SHP77 treated with DMSO at 0.1 percent for 48 hours (cell line): Measurements from ENCODE around the gene TTC34.

Source experiments
- DNase-seq: peaks from one replicate; lab custom pipeline; 2025; lab: John Stamatoyannopoulos, UW

The TTC34 gene

DNA sequence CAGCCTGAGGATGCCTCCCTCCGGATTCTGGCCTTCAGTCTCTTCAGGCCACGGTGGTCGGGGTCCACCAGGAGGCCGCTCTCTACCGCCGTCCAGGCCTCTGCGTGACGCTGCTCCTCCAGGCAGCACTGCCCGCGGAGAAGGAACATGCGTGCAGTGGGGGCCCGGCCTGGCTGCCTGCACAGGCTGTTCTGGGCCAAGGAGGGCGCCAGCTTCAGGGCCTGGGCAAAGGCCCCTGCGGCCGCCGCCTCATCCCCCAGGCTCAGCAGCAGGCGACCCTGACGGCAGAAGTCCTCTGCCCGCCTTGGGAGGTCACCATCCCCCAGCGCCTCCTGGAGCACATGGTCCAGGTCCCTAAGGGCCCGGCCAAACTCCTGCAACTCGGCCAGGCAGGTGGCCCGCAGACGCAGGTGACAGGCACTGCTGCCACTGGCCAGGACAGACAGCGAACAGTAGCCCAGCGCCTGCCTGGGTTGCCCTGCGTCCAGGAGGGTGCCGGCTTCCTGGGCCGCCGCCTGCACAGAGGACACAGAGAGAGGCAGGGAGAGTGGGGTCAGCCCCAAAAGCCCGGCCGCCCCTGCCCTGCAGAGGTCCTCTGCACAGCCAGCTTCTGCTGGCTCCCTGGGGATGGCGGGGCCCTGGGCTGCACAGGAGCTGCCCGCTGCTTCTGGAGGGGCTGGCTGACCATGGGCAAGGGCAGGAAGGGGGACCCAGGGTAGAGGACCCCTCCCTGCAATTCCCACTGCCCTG, 159.9 kb downstream of the TTC34 start:
- no peak for DNase-seq

DNA sequence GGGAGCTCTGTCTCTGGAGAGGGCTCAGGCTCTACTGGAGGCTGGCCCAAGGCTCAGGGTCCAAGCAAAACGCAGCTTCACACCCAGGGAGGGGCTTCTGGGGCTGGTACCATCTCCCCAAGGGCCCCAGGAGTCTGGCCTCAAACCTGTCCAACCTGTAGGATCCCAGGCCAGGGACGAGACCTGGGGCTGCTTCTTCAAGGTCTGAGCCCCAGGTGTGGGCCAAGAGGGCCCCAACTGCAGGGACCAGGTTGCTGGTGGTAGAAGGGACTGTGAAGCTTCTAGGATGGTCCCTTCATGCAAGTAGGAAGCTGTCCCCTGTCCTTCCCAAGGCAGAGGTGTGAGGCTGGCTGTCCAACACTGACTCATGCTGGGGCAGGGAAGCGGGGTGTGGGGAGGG, 160.9 kb downstream of the TTC34 start:
- DNase-seq: no peak

DNA sequence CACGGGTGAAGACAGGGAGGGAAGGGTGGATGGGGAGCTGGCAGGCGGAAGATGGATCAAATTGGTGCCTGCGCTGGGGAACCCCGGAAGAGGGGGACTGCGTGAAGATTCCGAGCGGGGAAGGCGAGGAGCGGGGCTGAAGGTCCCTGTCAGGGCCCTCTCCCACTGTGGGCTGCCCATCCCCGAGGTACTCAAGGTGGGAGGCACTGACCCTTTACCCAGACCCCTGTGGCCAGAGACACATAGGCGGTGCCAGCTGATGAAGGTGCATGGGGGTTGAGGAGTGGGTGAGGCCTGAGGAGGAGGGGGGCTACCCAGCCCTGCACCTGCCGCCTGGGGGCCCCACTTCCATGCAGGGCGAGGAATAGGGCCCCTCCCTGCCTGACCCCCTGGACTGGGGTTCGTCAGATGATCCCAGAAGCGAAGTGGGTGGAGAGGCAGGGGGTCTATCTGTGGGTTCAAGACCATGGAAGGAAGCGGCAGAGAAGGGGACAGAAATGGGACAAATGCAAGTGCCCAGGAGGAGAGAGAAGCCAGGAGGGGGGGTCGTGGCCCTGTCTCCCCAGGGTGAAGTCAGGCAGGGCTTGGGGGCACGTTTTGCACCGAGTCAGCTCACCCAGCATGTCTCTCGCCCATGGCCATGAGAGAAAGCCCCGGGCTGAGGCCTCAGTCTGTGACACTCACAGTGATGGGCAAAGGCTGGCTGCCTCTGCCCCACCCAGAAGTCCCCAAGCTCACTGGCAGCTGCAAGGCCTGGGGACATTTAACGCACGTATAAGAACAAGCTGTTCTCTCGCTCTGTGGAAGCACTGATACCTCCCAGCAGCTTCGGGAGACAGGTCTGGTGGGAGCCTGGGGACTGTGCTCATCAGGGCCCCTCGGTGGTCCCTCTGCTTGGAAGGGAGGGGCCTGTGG, 161.6 kb downstream of the TTC34 start:
- no peak for DNase-seq

DNA sequence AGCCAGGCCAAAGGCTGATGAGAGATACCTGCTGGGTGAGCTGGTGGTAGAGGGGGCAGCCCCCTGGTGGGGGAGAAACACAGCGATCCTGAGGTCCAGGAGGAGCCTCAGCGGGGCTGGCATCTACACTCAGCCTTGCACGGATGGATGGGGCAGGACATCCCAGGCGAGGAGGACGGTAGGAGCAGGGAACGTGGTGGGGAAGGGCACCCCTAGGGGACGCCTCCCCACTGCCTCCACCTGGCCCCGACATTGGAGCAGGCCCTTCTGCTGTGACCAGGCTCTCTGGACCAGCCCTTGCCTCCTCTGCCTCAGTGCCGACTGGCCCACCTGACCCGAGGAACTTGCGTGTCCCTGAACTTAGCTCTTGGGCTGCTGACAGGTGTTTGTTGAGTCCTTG, 162.3 kb downstream of the TTC34 start:
- no peak for DNase-seq

DNA sequence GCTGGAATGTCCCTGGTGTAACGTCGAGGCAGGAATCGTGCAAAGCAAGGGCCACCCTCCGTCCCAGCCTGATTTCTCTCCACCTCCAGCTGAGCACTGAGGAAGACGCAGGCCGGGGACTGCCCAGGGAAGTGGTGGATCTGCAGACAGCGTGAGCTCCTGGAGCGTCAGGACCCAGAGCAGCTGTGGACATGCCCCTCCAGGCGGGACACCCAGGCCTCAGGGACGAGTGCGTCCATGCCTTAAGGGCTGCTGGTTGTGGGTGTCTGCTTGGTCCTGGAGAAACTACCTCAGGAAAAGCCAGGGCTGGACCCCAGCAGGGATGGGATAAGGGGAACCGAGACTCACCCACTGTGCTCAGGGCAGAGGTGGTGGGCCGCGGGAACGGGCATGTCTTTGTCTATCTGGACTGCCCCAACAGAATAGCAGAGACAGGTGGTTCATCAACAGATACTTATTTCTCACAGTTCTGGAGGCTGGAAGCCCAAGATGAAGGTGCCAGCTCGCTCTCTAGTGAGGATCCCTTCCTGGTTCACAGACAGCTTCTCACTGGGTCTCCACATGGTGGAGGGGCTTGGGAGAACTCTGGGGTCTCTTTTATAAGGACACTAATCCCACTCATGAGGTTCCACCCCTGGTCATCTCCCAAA, 162.9 kb downstream of the TTC34 start:
- DNase-seq: no peak

DNA sequence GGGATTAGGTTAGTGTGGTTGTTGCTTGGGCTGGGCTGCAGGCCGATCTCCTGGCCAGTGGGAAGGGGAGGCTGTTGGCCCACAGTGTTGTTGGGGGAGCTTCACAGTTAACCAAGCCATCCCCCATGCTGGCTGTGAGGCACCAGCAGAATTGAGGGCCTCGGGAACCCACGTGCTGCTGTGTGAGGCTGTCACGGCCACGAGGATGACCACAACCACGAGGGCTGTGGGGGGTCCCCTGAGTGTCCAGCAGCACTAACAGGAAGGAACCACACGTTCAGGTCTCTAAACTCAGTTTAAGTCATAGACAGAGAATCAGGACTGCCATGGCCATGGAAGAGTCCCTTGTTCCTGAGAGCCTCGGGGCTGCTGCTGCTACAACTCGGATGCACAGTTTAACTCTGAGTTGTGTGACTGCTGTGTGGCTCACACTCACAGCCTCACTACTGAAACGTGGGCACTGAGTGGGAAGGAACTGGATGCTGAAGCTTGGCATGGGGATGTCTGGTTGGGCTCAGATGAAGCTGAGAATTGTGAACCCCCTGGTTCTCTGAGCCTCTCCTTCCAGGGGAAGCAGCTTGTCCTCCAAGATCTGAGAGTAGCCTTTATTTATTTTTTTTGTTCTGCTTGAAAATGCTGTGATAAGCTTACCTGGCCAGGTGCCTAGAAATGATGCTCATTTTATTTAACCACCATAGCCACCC, 163.9 kb downstream of the TTC34 start:
- no peak for DNase-seq

DNA sequence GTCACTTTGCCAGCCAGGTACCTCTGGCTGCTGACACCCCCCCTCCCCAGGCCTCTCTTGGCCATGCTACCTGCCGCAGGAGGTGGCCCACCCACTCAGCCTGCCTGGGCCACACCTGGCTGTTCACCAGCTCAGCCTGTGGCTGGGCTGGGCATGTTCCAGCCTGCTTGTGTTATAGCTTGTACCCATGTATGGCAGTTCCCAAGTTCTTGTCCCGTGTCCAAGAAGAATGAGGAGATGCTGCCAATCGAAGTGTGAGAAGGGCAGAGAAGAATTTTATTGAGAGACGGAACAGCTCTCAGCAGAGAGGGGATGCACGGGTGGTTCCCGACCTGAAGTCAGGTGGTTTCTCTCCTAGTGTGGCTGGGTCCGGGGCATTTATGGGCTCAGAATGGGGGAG, 164.8 kb downstream of the TTC34 start:
- DNase-seq: no peak

DNA sequence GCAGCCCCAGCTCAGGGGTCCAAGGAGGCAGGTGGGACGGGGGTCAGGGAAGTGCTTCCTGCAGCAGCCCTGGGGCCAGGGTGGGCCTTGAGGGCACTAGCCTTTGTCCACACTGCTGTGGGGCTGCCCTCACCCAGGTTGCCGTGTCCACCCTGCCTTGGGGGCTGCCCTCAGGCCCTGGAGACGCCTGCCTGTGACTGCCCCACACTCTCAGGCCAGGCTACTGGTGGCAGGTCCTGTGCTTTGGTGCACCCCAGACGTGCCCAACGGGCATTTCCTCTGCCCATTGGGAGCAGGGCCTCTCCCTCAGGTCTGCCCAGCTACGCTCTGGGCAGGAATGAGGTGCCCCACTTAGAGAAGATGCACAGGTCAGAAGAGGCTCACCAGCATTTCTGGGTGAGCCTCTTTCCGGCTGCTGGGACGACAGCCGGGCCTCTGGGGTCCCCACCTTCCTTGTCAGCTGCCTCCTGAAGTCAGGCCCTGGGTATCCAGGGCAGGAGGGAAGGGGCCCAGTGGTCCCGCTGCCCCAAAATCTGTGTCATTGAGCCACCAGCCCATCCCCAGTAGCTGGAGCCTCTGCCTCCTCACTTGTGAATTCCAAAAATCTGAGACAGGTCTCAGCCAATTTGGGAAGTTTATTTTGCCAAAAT, 166.0 kb downstream of the TTC34 start:
- DNase-seq: no peak

DNA sequence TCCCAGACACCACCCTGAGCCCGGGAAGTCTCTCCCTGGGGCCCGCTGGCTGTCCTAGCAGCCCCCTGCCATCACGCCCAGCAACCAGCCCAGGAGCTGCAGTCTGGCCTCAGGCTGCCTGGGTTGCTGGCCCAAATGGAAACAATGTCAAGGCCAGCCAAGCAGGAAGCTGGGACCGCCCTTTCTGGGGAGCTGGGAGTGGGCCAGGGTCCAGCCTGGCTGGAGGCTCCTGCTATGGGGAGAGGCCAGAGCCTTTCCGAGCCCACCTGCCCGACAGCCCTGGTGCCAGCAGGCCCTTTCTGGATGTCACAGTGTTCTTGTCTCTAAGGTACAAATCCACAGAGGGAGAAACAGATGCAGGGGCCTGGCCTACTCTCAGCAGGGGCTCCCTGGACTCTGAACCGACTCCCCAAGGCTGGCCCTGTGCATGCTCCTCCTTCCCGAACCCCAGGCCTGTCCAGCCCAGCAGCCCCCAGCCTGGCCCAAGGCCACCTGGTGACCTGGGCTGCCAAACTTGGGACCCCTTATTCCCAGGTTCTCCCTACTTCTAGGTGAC, 167.5 kb downstream of the TTC34 start:
- no peak for DNase-seq

DNA sequence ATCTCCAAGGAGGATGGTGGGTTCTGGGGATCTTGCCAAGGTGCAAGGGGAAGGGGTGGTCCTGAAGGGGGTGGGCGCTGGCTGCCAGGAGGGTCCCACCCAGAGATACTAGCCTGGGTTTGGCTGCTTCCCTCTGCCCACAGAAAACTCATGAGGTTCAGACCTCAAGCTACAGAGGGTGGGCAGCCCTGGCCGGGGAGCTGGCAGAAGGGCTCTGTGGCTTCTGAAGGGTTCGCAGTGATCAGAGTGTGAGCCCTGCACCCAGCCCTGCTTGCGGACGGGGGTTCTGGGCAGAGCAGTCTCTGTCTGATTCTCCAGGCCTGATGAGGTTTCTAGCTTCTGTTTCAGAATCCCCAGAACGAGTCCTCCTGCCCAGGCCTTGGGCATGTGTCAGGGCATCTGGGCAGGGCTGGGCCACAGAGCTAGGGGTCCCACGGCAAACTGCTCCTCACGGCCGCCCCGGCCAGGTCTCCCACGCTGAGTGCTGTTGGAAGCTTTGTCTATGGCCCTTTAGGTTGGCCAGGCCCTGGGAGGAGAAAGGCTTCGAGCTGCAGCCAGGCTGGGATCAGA, 168.0 kb downstream of the TTC34 start:
- DNase-seq: no peak

DNA sequence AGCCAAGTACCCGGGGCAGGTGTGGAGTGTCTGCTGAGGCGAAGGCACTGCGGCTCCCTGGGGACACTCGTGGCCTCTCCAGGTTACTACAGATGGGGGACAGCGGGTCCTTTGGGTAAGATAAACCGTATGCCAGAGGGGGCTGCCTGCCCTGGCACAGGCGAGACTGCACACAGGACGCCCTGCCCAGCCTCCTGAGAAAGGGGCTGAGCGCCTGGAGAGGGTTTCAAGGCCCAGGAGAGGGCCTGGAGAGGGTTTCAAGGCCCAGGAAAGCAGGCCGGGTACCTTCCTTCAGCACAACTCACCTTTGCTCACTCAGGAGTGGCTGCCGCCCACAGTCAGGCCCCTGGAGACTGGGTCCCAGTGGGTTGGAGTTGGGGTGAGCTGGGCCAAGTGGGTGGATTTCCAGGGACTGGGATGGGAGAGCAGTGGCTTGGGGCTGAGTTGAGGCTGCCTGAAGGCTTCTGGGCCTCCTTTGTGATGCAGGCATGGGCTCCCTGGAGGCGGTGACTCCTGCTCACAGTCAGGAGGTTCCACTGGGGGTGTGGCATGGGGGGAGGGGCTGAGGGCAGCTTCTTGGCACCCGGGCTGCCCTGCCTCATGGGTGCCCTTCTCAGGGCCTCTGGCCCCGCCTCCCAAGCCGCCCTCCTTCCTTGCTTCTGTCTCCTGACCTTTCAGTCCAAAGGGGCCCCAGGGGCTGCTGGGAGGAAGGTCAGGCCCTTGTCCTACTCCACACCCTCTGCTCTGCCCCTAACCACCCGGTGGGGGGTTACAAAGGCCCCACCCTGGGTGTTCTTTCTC, 168.7 kb downstream of the TTC34 start, which contains the start of gene MMEL1:
Gene MMEL1, minus strand, starts transcription at position 456 of the 801 bp plus-strand sequence. CDS start 3,532 bp downstream, outside the sequence.
- no peak for DNase-seq

DNA sequence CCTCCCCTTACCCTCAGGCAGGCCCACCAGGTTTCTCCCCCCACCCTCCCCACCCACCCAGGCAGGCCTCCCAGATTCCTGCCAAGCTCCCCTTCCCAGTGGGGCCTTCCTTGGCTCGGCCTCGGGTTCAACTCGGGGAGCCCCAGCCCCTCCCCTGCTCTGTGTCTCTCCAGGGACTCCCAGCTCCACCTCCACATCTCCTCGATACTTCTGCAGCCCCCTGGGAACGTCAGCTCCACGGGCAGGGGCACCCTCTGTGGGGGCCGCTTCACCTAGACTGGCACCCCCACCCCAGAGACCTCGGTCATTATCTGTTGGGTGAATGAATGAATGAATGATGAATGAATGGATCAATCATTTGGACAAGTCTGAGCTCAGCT, 169.5 kb downstream of the TTC34 start:
- no peak for DNase-seq

DNA sequence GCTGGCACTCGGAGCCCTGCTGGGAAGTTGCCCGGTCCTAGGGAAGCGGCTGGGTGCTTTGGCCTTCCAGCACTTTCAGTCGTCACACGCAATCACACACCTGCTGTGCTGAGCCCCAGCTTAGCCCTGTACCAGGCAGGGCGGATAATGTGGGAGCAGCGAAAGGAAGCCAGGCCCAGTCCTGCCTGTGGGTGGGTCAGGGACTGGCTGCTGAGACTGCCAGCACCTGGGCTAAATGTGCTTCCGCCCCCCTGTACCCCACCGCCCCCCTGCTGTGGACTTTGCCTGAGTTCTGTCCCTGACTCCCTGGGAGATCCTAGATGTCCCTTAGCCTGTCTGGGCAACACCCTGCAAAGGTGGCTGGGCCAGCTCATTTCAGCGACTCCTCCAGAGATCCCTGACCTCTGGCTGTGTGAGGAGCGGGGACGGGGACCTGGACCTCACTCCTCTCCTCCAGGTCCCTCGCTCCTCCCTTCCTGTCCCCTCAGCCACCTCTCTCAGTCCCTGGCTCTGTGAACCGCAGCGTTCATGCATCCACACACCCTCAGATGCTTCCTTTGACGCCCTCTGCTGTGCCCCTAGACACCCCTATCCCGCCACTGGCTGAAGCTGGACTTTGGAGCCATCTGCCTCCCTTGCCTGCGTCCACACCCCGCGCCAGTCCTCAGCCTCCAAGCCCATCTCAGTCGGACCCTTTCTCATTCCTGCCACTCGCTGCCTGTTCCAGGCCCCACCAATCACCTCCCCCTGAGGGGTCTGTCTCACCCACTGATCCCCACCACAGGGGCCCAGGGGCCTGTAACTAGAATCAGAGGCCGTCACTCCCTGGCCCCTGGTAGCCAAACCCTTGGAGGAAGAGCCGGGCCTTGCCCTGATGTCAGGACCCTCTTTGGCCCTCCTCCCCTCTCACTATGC, 170.1 kb downstream of the TTC34 start:
- no peak for DNase-seq

DNA sequence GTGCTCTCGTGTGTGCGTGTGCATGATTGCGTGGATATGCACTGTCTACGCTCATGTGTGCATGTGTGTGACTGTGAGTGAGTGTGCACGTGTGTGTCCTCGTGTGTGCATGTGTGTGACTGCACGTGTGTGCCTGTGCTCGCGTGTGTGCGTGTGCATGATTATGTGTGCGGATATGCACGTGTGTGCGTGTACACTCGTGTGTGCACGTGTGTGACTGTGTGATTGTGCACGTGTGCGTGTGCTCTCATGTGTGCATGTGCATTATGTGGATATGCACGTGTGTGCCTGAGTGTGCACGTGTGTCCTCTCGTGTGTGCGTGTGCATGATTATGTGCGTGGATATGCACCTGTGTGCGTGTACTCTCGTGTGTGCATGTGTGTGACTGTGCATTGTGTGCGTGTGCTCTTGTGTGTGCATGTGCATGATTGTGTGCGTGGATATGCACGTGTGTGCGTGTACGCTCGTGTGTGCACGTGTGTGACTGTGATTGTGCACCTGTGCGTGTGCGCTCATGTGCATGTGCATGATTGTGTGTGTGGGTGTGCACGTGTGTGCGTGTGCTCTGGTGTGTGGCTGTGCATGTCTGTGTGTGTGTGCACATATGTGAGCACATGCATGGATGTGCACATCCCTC, 170.9 kb downstream of the TTC34 start:
- DNase-seq: no peak

DNA sequence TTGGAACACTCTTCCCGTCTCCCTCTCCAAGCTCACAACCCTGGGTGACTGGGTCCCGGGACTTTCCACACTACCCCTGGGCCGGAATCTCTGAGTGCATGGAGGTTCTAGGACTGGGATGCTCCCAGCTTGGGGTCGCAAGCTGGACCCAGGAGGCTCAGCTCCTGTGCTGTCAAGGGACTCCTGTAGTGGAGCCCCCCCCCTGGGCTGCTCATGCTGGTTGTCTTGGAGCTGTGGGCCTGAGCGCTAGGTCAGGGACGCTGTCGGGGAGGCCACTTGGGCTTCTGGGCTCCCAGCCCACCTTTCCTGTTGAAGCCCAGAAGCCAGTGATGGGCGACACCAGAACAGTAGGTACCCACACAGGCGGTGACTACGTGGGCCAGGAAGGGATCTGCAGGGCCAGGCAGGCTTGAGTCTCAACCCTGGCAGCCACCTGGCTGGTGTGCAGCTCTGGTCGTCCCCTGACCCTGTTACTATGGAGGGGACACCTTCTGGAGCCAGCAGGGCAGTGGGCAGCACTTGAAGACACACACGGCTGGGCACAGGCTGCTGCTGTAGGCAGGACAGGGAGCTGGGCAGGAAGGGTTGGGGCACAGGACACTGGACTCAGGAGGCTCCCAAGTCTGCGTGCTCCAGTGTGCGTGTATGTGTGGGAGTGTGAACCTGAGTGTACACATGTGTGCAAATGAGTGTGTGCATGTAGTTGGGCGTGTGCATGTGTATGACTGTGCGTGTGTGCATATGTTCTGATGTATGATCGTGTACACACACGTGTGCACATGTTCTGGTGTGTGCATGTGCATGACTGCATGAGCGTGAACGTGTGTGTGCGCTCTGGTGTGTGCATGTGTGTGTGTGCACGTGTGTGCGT, 171.6 kb downstream of the TTC34 start:
- no peak for DNase-seq

DNA sequence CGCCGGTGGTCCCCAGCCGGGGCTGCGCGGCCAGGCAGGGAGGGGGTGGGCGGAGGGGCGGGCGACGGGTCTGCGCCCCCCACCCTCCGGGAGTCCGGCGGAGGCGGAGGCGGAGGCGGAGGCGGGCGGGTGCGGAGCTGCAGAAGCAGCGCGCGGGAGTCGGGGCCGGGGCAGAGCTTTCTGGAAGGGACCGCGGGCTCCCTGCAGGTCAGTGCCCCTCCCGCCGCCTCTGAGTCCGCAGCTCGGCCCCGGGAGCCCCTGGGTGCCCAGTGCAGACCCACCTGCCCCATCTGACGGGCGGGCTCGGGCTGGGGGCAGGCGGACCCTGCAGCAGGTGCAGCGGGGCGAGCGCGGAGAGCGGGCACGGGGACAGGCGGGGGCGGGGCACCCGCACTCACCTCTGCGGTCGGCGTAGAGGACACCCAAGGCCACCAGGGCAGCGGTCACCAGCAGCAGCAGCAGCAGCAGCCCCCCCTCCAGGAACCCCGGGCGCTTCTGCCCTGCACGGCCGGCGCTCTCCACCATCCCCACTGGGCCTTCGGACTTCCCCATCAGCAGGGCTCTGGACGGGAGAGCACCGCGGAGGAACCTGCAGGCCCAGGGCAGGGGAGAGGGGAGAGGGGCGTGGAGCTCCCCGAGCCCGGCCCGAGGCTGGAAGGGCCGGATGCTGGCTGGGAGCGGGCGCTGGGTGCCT, 172.4 kb downstream of the TTC34 start:
- DNase-seq: no peak
